ENCODE results near the gene ASTN1.
"Not testable (repeated sequence)": the region's sequence is repeated elsewhere in the genome, so short reads cannot be mapped to it uniquely, and the experiment has no call there.

Gene ASTN1

GRCh38 chr1:177077734-177078499 is 86.6 kb downstream of the ASTN1 start:
- TF ChIP-seq, protein P1, sequence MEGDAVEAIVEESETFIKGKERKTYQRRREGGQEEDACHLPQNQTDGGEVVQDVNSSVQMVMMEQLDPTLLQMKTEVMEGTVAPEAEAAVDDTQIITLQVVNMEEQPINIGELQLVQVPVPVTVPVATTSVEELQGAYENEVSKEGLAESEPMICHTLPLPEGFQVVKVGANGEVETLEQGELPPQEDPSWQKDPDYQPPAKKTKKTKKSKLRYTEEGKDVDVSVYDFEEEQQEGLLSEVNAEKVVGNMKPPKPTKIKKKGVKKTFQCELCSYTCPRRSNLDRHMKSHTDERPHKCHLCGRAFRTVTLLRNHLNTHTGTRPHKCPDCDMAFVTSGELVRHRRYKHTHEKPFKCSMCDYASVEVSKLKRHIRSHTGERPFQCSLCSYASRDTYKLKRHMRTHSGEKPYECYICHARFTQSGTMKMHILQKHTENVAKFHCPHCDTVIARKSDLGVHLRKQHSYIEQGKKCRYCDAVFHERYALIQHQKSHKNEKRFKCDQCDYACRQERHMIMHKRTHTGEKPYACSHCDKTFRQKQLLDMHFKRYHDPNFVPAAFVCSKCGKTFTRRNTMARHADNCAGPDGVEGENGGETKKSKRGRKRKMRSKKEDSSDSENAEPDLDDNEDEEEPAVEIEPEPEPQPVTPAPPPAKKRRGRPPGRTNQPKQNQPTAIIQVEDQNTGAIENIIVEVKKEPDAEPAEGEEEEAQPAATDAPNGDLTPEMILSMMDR (conservative IDR thresholded peaks at IDR 0.05): no peak
- H3K27ac ChIP-seq: no peak overlapping the region

DNA sequence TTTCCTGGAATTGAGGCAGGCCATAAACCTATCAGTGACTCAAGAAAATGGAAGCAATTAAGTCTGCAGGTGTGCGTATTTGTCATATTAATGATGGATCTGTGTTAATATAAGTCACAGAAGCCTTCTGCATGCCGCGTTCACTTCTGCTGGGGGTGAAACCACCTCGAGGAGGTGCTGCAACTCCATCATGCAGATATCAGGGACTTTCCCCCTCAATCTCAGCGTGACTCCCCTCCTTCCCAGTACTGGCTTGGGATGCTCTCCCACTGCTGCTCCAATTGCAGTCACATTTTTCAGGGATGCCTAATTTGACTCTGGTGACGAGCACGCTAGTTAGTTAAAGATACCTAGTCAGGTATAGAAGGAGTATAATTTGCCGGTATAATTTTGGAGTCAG is 87.5 kb downstream of the ASTN1 start:
- H3K27ac ChIP-seq: no peak overlapping the region
- TF ChIP-seq, protein P1 (conservative IDR thresholded peaks at IDR 0.05): no peak

DNA sequence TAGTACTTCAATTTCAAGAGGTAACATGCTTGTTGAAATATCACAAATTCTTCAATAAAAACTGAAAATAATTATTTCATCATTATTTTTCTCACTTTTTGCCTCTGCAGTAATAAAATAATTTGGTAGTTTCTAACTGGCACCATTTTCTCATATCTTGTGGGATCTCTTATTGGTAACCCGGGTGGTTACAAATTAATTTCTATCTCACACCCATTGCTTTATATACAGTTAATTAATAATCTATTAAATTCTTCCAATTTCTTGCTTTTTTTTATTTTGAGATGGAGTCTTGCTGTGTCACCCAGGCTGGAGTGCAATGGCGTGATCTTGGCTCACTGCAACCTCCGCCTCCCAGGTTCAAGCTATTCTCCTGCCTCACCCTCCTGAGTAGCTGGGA is 89.7 kb downstream of the ASTN1 start:
- H3K27ac ChIP-seq: not testable (repeated sequence)

GRCh38 chr1:177069490-177069889 is 95.0 kb downstream of the ASTN1 start:
- H3K27ac ChIP-seq: no peak overlapping the region
- TF ChIP-seq, protein P1 (conservative IDR thresholded peaks at IDR 0.05): no peak

DNA sequence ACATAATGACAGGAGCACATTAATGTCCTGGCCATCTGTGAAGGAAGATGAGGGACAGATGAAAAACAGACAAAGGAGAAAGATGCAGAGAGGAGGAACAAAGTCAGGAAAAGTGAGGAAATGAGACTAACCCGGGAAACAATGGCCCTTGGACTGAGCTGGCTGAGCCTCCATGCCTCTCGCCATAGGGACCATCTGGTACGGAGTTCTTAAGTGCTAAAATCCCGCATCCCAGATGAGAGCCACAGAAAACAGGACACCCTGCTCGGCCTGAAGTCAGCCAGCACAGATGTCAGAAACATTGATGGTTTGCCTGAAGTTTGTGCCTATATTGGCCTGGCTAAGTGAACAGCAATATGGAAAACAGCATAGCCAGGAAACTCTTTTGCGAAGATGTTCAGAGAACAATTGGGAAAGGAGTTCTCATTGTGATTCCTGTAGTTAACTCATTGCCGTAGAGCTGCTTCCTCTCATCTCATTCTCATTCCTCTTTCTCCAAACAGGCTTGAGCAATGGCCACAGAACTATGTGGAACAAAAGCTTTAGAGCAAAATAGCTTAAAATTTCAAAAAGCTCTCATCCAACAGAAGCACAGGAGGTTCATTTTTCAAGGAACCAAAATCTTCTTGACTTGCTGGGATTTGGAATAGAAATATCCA is 96.6 kb downstream of the ASTN1 start:
- TF ChIP-seq, protein P1 (conservative IDR thresholded peaks at IDR 0.05): no peak
- H3K27ac ChIP-seq: no peak overlapping the region

GRCh38 chr1:177065430-177065829 is 99.1 kb downstream of the ASTN1 start:
- TF ChIP-seq, protein P1 (conservative IDR thresholded peaks at IDR 0.05): no peak
- H3K27ac ChIP-seq: no peak overlapping the region

DNA sequence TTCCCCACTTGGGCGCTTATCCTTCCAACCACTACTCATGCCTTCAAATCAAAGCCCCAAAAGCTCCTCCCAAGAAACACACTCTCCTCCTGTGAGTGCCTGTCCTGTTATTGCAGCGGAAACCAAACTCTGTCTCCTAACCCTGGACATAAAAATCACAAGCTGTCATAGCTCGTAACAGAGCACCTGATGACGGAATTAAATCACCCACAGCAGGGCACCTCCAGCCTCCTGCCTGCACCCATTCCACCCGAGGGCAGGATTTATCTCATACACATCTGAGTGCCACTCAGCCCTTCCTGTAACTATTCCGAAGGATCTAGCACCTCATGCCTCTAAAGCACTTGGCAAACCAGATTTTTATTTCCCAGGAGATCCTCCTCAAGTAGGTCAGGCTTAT is 100.9 kb downstream of the ASTN1 start:
- H3K27ac ChIP-seq: no peak overlapping the region
- TF ChIP-seq, protein P1 (conservative IDR thresholded peaks at IDR 0.05): no peak

DNA sequence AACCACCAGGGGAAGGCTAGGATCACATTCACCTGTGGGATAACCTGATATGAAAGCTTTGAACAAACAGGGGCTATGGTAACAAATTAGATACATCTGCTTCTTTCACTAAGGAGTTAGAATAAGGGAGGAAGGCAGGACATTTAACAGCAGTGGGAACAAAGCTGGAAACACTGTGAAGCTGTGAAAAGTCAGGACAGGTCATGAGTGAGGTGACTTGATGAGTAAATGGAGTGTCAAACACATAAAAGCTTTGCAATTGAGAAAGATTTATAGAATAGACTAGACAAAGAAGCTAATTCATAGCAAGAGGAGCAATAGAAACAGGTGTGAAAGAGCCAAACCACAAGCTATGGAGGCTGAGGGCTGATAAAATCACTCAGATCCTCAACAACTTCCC is 110.0 kb downstream of the ASTN1 start:
- H3K27ac ChIP-seq: no peak overlapping the region
- TF ChIP-seq, protein P1 (conservative IDR thresholded peaks at IDR 0.05): no peak
